SU-DHL-6 (cell line): ENCODE measurements around the gene PKNOX2.

Experiments used
- H2AFZ ChIP-seq: fragments of 200-600 bp; sonication (generic); 2 replicates; pipeline ENCODE4 v1.6.1; 2014; ENCODE audit warnings: low read depth, mild to moderate bottlenecking, moderate library complexity, mixed read lengths, antibody characterized with exemption, low read length; ENCODE audit not compliant: severe bottlenecking
- H3F3A ChIP-seq: fragments of 200-600 bp; shearing (Covaris generic); 2 replicates; pipeline ENCODE4 v1.6.0; 2016; ENCODE audit warnings: antibody characterized with exemption, mild to moderate bottlenecking; ENCODE audit not compliant: insufficient read depth
- H3K27ac ChIP-seq: fragments of 200-600 bp; sonication (generic); 2 replicates; pipeline ENCODE4 v1.5.1; 2016; ENCODE audit warnings: low read depth, mild to moderate bottlenecking, low read length, moderate library complexity, mixed read lengths
- H3K27me3 ChIP-seq: fragments of 200-600 bp; sonication (generic), shearing (Covaris generic); 2 replicates; pipeline ENCODE4 v1.6.0; 2014; ENCODE audit warnings: mild to moderate bottlenecking, low read length
- H3K36me3 ChIP-seq: fragments of 200-600 bp; sonication (generic); 2 replicates; pipeline ENCODE4 v1.6.1; 2014; ENCODE audit warnings: mild to moderate bottlenecking, low read length, mixed read lengths
- H3K4me2 ChIP-seq: fragments of 300-600, 200-600 bp; shearing (Covaris generic), sonication (generic); 2 replicates; pipeline ENCODE4 v1.6.0; 2014; ENCODE audit warnings: low read length, low read depth, mild to moderate bottlenecking; ENCODE audit not compliant: poor library complexity, severe bottlenecking
- H3K4me3 ChIP-seq: fragments of 200-600 bp; sonication (generic); 2 replicates; pipeline ENCODE4 v1.5.1; 2014; ENCODE audit warnings: antibody characterized with exemption, low read length, mild to moderate bottlenecking, mixed read lengths; ENCODE audit not compliant: insufficient read depth, poor library complexity, severe bottlenecking
- H3K79me2 ChIP-seq: fragments of 200-600 bp; sonication (generic); 2 replicates; pipeline ENCODE4 v1.6.1; 2014; ENCODE audit warnings: mild to moderate bottlenecking, low read length, moderate library complexity; ENCODE audit not compliant: insufficient read depth
- H3K9ac ChIP-seq: fragments of 200-600 bp; sonication (generic); 2 replicates; pipeline ENCODE4 v1.7.0; 2014; ENCODE audit warnings: mild to moderate bottlenecking, low read length
- H3K9me2 ChIP-seq: fragments of 200-600 bp; sonication (generic); replicated peaks from 2 replicates; pipeline ENCODE4 v1.6.1; 2014; ENCODE audit warnings: low read length; ENCODE audit not compliant: insufficient read depth
- H3K9me3 ChIP-seq: fragments of 200-600 bp; sonication (generic); 2 replicates; pipeline ENCODE4 v1.6.1; 2014; ENCODE audit warnings: low read length, mixed read lengths; ENCODE audit not compliant: insufficient read depth
- H4K20me1 ChIP-seq: fragments of 200-600 bp; sonication (generic); 2 replicates; pipeline ENCODE4 v1.6.1; 2014; ENCODE audit warnings: low read depth, mild to moderate bottlenecking, antibody characterized with exemption, low read length, moderate library complexity, mixed read lengths
- CTCF ChIP-seq: fragments of 200-600 bp; sonication (generic); IDR thresholded peaks from one replicate; pipeline ENCODE4 v1.5.1; 2017; ENCODE audit warnings: antibody characterized with exemption, mild to moderate bottlenecking, low read length, moderate library complexity; ENCODE audit not compliant: insufficient read depth, poor library complexity, severe bottlenecking
- EZH2phosphoT487 ChIP-seq: fragments of 200-600 bp; sonication (generic), shearing (Covaris generic); conservative IDR thresholded peaks from 2 replicates; pipeline ENCODE4 v1.6.1; 2018; ENCODE audit warnings: mild to moderate bottlenecking, antibody characterized with exemption, low read length, moderate library complexity, mixed read lengths

The PKNOX2 gene

GRCh38 chr11:125380756-125381445, 216.3 kb downstream of the PKNOX2 start:
- H3K27me3 ChIP-seq = no peaks in the 10 kb centered on the region
- H3K9me3 ChIP-seq = no peaks in the 10 kb centered on the region
- H3K36me3 ChIP-seq = no peaks in the 10 kb centered on the region
- H3K9ac ChIP-seq = no peak overlapping the region
- no peak overlapping the region for H3K4me2 ChIP-seq
- no peaks in the 10 kb centered on the region for H3F3A ChIP-seq
- H3K27ac ChIP-seq = no peak overlapping the region
- no peak overlapping the region for H2AFZ ChIP-seq
- H3K9me2 ChIP-seq = no peaks in the 10 kb centered on the region
- TF ChIP-seq CTCF (no peak), EZH2phosphoT487 (no peak)
- H3K4me3 ChIP-seq = no peak overlapping the region
- no peaks in the 10 kb centered on the region for H4K20me1 ChIP-seq
- no peaks in the 10 kb centered on the region for H3K79me2 ChIP-seq

GRCh38 chr11:125381499-125382044, 217.0 kb downstream of the PKNOX2 start:
- Histone ChIP-seq H3K4me3 (no peak overlapping the region), H4K20me1 (no peaks in the 10 kb centered on the region), H3K27me3 (no peaks in the 10 kb centered on the region), H3K79me2 (no peaks in the 10 kb centered on the region), H3F3A (no peaks in the 10 kb centered on the region), H2AFZ (no peak overlapping the region), H3K27ac (no peak overlapping the region), H3K9ac (no peak overlapping the region), H3K9me3 (no peaks in the 10 kb centered on the region), H3K4me2 (no peak overlapping the region), H3K36me3 (no peaks in the 10 kb centered on the region), H3K9me2 (no peaks in the 10 kb centered on the region)
- TF ChIP-seq CTCF = no peak
- TF ChIP-seq EZH2phosphoT487 = no peak

- Histone ChIP-seq H3K4me3 (no peak overlapping the region), H3K9me2 (no peaks in the 10 kb centered on the region), H3K79me2 (no peaks in the 10 kb centered on the region), H3F3A (no peaks in the 10 kb centered on the region), H3K27ac (no peak overlapping the region), H4K20me1 (no peaks in the 10 kb centered on the region), H3K9me3 (no peaks in the 10 kb centered on the region), H3K36me3 (no peaks in the 10 kb centered on the region), H3K4me2 (no peak overlapping the region), H3K27me3 (no peaks in the 10 kb centered on the region), H2AFZ (no peak overlapping the region), H3K9ac (no peak overlapping the region)
- TF ChIP-seq CTCF (no peak), EZH2phosphoT487 (no peak)
Measured at GRCh38 chr11:125382314-125382791, 217.8 kb downstream of the PKNOX2 start.
